ENCODE results near the gene RABEPK. TPM values are rescaled to one million over a fixed set of nuclear protein-coding genes. Genes with fewer than 3 reads are reported as not detected.

RABEPK gene
- total and polyA plus RNA-seq, 2 of the 4 experiments (the other 2 are of a cell fraction): 43.9 to 59.7 TPM

DNA sequence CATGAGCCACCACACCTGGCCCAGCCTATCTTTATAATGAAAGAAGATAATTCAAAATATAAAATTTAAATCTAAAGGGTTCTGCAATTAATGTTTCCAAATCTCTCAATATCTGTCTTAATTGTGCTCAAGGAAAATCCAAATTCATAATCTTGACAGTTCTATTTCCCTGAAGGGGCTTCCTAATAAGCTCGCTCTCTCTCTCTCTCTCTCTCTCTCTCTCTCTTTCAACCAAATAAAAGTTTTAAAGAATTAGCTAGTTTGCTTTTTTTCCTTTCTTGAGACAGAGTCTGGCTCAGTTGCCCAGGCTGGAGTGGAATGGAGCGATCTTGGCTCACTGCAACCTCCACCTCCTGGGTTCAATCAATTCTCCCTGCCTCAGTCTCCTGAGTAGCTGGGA is 43.8 kb upstream of the RABEPK start:
- ATAC-seq (ENCODE audit: low read depth) (no peak), DNase-seq (no peak)
- Histone ChIP-seq H3K56ac (ENCODE audit: extremely low read depth, insufficient read depth, low read length) (no peak overlapping the region), H4K5ac (ENCODE audit: low read depth, low read length) (no peak overlapping the region), H2AK5ac (ENCODE audit: low read depth, low read length) (no peak overlapping the region), H3K14ac (replicated peaks; ENCODE audit: low read depth, low read length) (no peak overlapping the region), H2BK20ac (ENCODE audit: low read depth, low read length) (no peak overlapping the region), H2BK15ac (ENCODE audit: low read depth, low read length) (no peak overlapping the region), H3K4me2 (ENCODE audit: low read depth, low read length) (no peak overlapping the region), H3K9ac (ENCODE audit: low read depth, low read length) (no peak overlapping the region), H4K91ac (ENCODE audit: insufficient read depth, low read depth, low read length) (no peak overlapping the region), H3K27ac (ENCODE audit: insufficient read depth, low read length) (no peak overlapping the region), H3K4me1 (ENCODE audit: control insufficient read depth, insufficient read depth, low read length) (peaks cover 7% of the 10 kb centered on the region), H3K79me1 (ENCODE audit: low read depth in 1 of 2, low read length in 2 of 2) (peaks cover 21 to 51% of the 10 kb centered on the region in 2 experiments), H2AK9ac (replicated peaks; ENCODE audit: low read depth, low read length, poor library complexity) (no peak overlapping the region), H3K18ac (ENCODE audit: low read depth, low read length) (no peak overlapping the region), H2BK120ac (ENCODE audit: low read depth, low read length) (no peak overlapping the region), H3K27me3 (ENCODE audit: control insufficient read depth, insufficient read depth, low read length) (no peaks in the 10 kb centered on the region), H3K4ac (ENCODE audit: low read depth, low read length) (no peak overlapping the region), H2BK5ac (ENCODE audit: low read depth, low read length, poor library complexity, severe bottlenecking) (no peak overlapping the region), H3K9me1 (ENCODE audit: insufficient read depth, low read length) (0 out of 2 replicates have a peak, but pooled peaks cover 5% of the 10 kb centered on the region), H4K20me1 (ENCODE audit: insufficient read depth, low read length) (peaks cover 14% of the 10 kb centered on the region; the same call in 1 of the 2 replicates), H3K36me3 (ENCODE audit: control insufficient read depth, insufficient read depth, low read length) (peaks cover 23% of the 10 kb centered on the region), H4K8ac (ENCODE audit: low read depth in 2 of 2, low read length in 2 of 2) (no peak overlapping the region), H3K4me3 (ENCODE audit: insufficient read depth, low read depth, low read length) (no peak overlapping the region), H3K9me3 (ENCODE audit: control insufficient read depth, insufficient read depth, low read length) (no peaks in the 10 kb centered on the region), H3K23ac (ENCODE audit: low read depth, low read length) (no peak overlapping the region), H2AFZ (replicated peaks; ENCODE audit: low read length, poor library complexity) (no peak overlapping the region)
- TF ChIP-seq CHD1 (IDR thresholded peaks at IDR 0.05; ENCODE audit: low read depth, low read length): no peak
- no peak for TF ChIP-seq MAZ (IDR thresholded peaks at IDR 0.05; ENCODE audit: borderline replicate concordance, low read depth, low read length)
- TF ChIP-seq, protein P1, sequence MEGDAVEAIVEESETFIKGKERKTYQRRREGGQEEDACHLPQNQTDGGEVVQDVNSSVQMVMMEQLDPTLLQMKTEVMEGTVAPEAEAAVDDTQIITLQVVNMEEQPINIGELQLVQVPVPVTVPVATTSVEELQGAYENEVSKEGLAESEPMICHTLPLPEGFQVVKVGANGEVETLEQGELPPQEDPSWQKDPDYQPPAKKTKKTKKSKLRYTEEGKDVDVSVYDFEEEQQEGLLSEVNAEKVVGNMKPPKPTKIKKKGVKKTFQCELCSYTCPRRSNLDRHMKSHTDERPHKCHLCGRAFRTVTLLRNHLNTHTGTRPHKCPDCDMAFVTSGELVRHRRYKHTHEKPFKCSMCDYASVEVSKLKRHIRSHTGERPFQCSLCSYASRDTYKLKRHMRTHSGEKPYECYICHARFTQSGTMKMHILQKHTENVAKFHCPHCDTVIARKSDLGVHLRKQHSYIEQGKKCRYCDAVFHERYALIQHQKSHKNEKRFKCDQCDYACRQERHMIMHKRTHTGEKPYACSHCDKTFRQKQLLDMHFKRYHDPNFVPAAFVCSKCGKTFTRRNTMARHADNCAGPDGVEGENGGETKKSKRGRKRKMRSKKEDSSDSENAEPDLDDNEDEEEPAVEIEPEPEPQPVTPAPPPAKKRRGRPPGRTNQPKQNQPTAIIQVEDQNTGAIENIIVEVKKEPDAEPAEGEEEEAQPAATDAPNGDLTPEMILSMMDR (conservative IDR thresholded peaks at IDR 0.05; ENCODE audit: low read depth, low read length): no peak
- TF ChIP-seq, protein P2, sequence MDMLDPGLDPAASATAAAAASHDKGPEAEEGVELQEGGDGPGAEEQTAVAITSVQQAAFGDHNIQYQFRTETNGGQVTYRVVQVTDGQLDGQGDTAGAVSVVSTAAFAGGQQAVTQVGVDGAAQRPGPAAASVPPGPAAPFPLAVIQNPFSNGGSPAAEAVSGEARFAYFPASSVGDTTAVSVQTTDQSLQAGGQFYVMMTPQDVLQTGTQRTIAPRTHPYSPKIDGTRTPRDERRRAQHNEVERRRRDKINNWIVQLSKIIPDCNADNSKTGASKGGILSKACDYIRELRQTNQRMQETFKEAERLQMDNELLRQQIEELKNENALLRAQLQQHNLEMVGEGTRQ (IDR thresholded peaks at IDR 0.05; ENCODE audit: low read depth, low read length): no peak
- no peak for TF ChIP-seq RFX5 (IDR thresholded peaks at IDR 0.05; ENCODE audit: low read depth, low read length)
- TF ChIP-seq FOS (IDR thresholded peaks at IDR 0.05; ENCODE audit: low read depth, low read length): no peak
- no peak for TF ChIP-seq POLR2A (IDR thresholded peaks at IDR 0.05; ENCODE audit: low read depth, low read length)
- TF ChIP-seq RCOR1 (IDR thresholded peaks at IDR 0.05; ENCODE audit: insufficient replicate concordance, low read length): no peak
- TF ChIP-seq CEBPB (IDR thresholded peaks at IDR 0.05; ENCODE audit: low read depth, low read length): no peak
- no peak for TF ChIP-seq RAD21 (IDR thresholded peaks at IDR 0.05; ENCODE audit: low read length)
- no peak for TF ChIP-seq MAFK (IDR thresholded peaks at IDR 0.05; ENCODE audit: low read depth, low read length)
- no peak for TF ChIP-seq NFE2L2 (IDR thresholded peaks at IDR 0.05; ENCODE audit: low read depth, low read length)
- TF ChIP-seq, protein P3, sequence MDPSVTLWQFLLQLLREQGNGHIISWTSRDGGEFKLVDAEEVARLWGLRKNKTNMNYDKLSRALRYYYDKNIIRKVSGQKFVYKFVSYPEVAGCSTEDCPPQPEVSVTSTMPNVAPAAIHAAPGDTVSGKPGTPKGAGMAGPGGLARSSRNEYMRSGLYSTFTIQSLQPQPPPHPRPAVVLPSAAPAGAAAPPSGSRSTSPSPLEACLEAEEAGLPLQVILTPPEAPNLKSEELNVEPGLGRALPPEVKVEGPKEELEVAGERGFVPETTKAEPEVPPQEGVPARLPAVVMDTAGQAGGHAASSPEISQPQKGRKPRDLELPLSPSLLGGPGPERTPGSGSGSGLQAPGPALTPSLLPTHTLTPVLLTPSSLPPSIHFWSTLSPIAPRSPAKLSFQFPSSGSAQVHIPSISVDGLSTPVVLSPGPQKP (IDR thresholded peaks at IDR 0.05; ENCODE audit: borderline replicate concordance, low read depth, low read length): no peak
- TF ChIP-seq MXI1 (IDR thresholded peaks at IDR 0.05; ENCODE audit: borderline replicate concordance, low read depth, low read length): no peak
- TF ChIP-seq BHLHE40 (IDR thresholded peaks at IDR 0.05; ENCODE audit: low read depth, low read length): no peak
- TF ChIP-seq SMC3 (IDR thresholded peaks at IDR 0.05; ENCODE audit: low read depth, low read length): no peak
- CTCF ChIA-PET: no interaction called here
- dilution Hi-C loops (cut with HindIII; ENCODE audit: low sequenced_read_pairs, unreplicated experiment) (no loop called here), intact Hi-C loops (cut with micrococcal nuclease) (no loop called here), in situ Hi-C loops (cut with MboI; ENCODE audit: low sequenced_read_pairs) (no loop called here)
- POLR2A ChIA-PET (ENCODE audit: unreplicated experiment): no interaction called here
- no TSS peak for BruUV-seq (replicated peaks)
- no CpG with 5 or more reads among the region's 2 CpGs for WGBS, 2 experiments (ENCODE audit: extremely low coverage in 2 of 2, insufficient read length in 1 of 2)
